ENCODE results near the gene HDC. TPM values are rescaled to one million over a fixed set of nuclear protein-coding genes. Genes with fewer than 3 reads are reported as not detected.

Gene HDC
- total and polyA plus RNA-seq, 8 donors: 3.5 to 590 (median 9.0) TPM

- Histone ChIP-seq H3K4me1 (no peaks in the 10 kb centered on the region), H3K4me3 (no peak overlapping the region), H3K9me3 (no peaks in the 10 kb centered on the region), H3K36me3 (peaks cover 2 to 15% (median 12%) of the 10 kb centered on the region in 4 donors), H3K27me3 (no peaks in the 10 kb centered on the region), H3K27ac (peak overlapping the region in 1 of 5 donors; percentile 7)
- intact Hi-C loops (cut with DNase I; ENCODE audit: low total_unique reads): no loop called here
- 84 to 92% (median 90%) methylated on average over 1 of the region's 1 CpG for WGBS, 5 donors
- no peak for TF ChIP-seq POLR2AphosphoS5 (IDR thresholded peaks at IDR 0.05)
- TF ChIP-seq EP300 (IDR thresholded peaks at IDR 0.05): no peak
- no peak for TF ChIP-seq CTCF (IDR thresholded peaks at IDR 0.05)
- no peak for TF ChIP-seq POLR2A (IDR thresholded peaks at IDR 0.05)
- no peak for DNase-seq
Observed at GRCh38 chr15:50277370-50277769, 11.8 kb upstream of the HDC start.

- Histone ChIP-seq H3K4me1 (no peaks in the 10 kb centered on the region), H3K9me3 (no peaks in the 10 kb centered on the region), H3K36me3 (peaks cover 2 to 15% (median 12%) of the 10 kb centered on the region in 4 donors), H3K27me3 (no peaks in the 10 kb centered on the region), H3K4me3 (no peak overlapping the region), H3K27ac (no peak overlapping the region)
- TF ChIP-seq POLR2AphosphoS5 (IDR thresholded peaks at IDR 0.05): no peak
- TF ChIP-seq EP300 (IDR thresholded peaks at IDR 0.05): no peak
- no peak for TF ChIP-seq POLR2A (IDR thresholded peaks at IDR 0.05)
- TF ChIP-seq CTCF (IDR thresholded peaks at IDR 0.05): no peak
- 84 to 90% (median 88%) methylated on average over 3 of the region's 3 CpGs for WGBS, 5 donors
- no peak for DNase-seq
- intact Hi-C loops (cut with DNase I; ENCODE audit: low total_unique reads): no loop called here
Observed at GRCh38 chr15:50275908-50276307, 10.4 kb upstream of the HDC start.

GRCh38 chr15:50275091-50275490, 9.6 kb upstream of the HDC start:
- intact Hi-C loops (cut with DNase I; ENCODE audit: low total_unique reads): no loop called here

GRCh38 chr15:50267577-50267976, 2.1 kb upstream of the HDC start:
- Histone ChIP-seq H3K27ac (no peak overlapping the region), H3K4me1 (no peaks in the 10 kb centered on the region), H3K27me3 (peaks cover 0 to 7% (median 0%) of the 10 kb centered on the region in 3 donors), H3K9me3 (no peaks in the 10 kb centered on the region), H3K36me3 (no peaks in the 10 kb centered on the region), H3K4me3 (no peak overlapping the region)
- intact Hi-C loops (cut with DNase I; ENCODE audit: low total_unique reads): no loop called here
- TF ChIP-seq POLR2A (IDR thresholded peaks at IDR 0.05) (no peak), POLR2AphosphoS5 (IDR thresholded peaks at IDR 0.05) (no peak), EP300 (IDR thresholded peaks at IDR 0.05) (no peak), CTCF (IDR thresholded peaks at IDR 0.05) (no peak)
- WGBS, 5 donors: 74 to 85% (median 78%) methylated on average over 2 of the region's 2 CpGs
- DNase-seq: no peak

More at GRCh38 chr15:50275091-50275490, 9.6 kb upstream of the HDC start:
- no peak for DNase-seq
- 39 to 50% (median 47%) methylated on average over 2 of the region's 2 CpGs for WGBS, 5 donors
- TF ChIP-seq POLR2A (IDR thresholded peaks at IDR 0.05) (no peak), POLR2AphosphoS5 (IDR thresholded peaks at IDR 0.05) (no peak), CTCF (IDR thresholded peaks at IDR 0.05) (no peak), EP300 (IDR thresholded peaks at IDR 0.05) (no peak)
- peaks cover 0 to 15% (median 7%) of the 10 kb centered on the region in 4 donors for H3K36me3 ChIP-seq
- H3K27ac ChIP-seq: no peak overlapping the region
- no peaks in the 10 kb centered on the region for H3K4me1 ChIP-seq
- H3K27me3 ChIP-seq: no peaks in the 10 kb centered on the region
- H3K4me3 ChIP-seq: no peak overlapping the region
- H3K9me3 ChIP-seq: no peaks in the 10 kb centered on the region

Data from stomach (tissue), 9 donors.